ENCODE measurements around the gene SNAI1.

SNAI1 gene

DNA sequence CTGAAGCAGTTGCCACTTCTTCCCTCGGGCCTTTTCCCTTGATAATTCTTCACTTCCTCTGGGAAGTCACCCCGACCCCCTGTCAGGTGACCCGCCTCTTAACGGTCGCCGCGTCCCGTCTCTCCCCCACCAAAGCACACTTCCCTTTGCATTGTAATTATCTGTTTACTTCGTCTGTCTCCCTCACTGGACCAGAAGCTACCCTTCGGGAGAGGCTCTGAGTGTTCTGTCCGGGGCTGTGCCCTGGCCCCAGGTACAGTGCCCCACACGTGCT, 771 bp upstream of the SNAI1 start:
- TF ChIP-seq, protein P1, sequence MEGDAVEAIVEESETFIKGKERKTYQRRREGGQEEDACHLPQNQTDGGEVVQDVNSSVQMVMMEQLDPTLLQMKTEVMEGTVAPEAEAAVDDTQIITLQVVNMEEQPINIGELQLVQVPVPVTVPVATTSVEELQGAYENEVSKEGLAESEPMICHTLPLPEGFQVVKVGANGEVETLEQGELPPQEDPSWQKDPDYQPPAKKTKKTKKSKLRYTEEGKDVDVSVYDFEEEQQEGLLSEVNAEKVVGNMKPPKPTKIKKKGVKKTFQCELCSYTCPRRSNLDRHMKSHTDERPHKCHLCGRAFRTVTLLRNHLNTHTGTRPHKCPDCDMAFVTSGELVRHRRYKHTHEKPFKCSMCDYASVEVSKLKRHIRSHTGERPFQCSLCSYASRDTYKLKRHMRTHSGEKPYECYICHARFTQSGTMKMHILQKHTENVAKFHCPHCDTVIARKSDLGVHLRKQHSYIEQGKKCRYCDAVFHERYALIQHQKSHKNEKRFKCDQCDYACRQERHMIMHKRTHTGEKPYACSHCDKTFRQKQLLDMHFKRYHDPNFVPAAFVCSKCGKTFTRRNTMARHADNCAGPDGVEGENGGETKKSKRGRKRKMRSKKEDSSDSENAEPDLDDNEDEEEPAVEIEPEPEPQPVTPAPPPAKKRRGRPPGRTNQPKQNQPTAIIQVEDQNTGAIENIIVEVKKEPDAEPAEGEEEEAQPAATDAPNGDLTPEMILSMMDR (IDR thresholded peaks at IDR 0.05; ENCODE audit: insufficient read depth, low read depth, low read length, missing control alignments) = no peak
- H3K4me3 ChIP-seq (ENCODE audit: low read depth, low read length) = peak overlapping the region; percentile 33
- no peak for DNase-seq (ENCODE audit: low read depth)

DNA sequence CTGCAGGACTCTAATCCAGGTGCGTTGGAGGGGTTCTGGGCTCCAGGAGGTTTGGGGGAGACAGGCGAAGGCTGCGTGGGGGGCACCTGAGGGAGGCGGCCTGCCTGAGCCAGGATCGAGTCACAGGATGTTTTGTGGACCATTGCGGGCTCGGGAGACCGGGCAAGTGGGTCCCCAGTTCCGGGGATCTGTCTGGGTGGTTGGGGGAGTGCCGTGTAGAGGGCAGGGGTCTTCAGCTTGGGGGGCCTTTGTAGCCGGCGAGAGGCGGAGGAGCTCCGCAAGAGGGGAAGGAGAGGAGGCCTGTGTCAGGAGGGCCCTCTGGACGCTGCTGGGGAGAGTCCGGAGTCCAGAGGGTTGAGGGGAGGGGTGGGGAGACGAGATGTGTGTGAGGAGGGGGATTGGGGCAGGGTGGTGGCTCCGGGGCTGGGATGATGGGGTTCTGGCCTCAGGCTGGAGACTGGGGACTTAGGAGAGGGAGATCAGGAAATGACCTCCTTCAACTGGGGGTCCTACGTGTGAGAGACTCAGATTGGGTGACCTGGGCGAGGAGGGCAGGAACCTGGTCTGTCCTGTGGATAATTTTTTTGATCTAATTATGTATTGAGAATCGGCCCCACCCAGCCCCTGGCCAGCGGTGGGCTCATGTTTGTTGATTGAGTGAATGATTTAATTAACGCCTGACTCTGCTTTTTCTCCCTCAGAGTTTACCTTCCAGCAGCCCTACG, 505 bp downstream of the SNAI1 start:
- TF ChIP-seq, protein P1 (IDR thresholded peaks at IDR 0.05; ENCODE audit: insufficient read depth, low read depth, low read length, missing control alignments) = no peak
- H3K4me3 ChIP-seq (ENCODE audit: low read depth, low read length) = peak overlapping the region; percentile 45
- no peak for DNase-seq (ENCODE audit: low read depth)

DNA sequence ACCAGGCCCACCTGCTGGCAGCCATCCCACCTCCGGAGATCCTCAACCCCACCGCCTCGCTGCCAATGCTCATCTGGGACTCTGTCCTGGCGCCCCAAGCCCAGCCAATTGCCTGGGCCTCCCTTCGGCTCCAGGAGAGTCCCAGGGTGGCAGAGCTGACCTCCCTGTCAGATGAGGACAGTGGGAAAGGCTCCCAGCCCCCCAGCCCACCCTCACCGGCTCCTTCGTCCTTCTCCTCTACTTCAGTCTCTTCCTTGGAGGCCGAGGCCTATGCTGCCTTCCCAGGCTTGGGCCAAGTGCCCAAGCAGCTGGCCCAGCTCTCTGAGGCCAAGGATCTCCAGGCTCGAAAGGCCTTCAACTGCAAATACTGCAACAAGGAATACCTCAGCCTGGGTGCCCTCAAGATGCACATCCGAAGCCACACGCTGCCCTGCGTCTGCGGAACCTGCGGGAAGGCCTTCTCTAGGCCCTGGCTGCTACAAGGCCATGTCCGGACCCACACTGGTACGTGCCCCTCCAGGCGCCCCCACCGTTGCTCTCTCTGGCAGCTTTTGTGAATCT, 1.1 kb downstream of the SNAI1 start:
- TF ChIP-seq, protein P1 (IDR thresholded peaks at IDR 0.05; ENCODE audit: insufficient read depth, low read depth, low read length, missing control alignments) = no peak
- H3K4me3 ChIP-seq (ENCODE audit: low read depth, low read length) = no peak overlapping the region
- DNase-seq (ENCODE audit: low read depth) = no peak

DNA sequence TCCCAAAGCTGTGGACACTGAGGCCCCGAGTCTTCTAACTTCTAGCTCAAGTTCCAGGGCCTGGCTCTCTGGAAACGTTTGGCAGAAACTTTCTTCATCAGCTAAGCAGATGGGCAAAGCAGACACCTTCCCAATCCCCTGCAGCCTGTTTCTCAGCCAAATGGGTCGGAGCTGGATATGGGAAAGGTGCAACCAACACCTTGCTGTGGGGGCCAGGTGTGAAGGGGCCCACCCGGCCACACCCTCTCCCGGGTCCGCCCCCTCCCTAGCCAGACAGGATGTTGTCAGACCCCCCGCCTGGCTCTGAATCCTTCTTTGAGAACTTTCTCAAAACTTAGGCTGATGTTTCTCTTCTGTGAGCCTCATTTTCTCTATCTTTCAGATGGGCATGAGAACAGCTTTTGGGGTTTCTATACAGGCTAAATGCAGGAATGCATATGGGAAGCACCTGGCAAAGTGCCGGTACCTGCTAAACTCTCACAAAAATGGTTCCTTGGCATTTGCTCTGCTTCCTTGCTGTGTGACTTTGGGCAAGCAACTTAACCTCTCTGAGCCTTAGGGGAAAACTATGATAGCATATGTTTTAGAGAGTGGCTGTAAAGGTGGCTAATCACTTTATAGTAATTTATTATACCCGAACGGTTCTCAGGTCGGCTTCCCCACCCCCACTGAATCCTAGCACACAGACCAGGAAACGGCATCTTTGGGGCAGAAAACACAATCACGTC, 1.8 kb downstream of the SNAI1 start:
- no peak for DNase-seq (ENCODE audit: low read depth)
- TF ChIP-seq, protein P1 (IDR thresholded peaks at IDR 0.05; ENCODE audit: insufficient read depth, low read depth, low read length, missing control alignments) = no peak
- no peak overlapping the region for H3K4me3 ChIP-seq (ENCODE audit: low read depth, low read length)

DNA sequence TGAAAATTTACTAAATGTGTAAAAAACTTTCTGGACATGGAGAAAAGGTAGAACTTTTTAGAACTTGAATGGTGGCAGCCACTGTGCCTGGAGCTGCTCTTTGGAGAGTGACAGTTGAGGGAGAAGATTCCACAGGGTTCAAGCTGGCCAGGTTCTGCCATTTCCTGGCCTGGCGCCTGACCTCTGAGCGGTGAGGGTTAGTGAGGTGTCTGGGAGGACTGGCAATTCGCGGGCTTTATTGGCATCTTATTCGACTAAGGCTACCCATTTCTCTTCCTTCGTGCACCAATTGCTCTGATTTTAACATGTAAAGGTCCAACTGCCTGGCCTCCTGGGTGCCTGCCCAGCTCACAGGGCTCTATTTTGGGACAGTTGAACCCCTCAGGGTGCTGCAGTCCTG, 2.4 kb downstream of the SNAI1 start:
- no peak overlapping the region for H3K4me3 ChIP-seq (ENCODE audit: low read depth, low read length)
- DNase-seq (ENCODE audit: low read depth) = no peak
- TF ChIP-seq, protein P1 (IDR thresholded peaks at IDR 0.05; ENCODE audit: insufficient read depth, low read depth, low read length, missing control alignments) = no peak

DNA sequence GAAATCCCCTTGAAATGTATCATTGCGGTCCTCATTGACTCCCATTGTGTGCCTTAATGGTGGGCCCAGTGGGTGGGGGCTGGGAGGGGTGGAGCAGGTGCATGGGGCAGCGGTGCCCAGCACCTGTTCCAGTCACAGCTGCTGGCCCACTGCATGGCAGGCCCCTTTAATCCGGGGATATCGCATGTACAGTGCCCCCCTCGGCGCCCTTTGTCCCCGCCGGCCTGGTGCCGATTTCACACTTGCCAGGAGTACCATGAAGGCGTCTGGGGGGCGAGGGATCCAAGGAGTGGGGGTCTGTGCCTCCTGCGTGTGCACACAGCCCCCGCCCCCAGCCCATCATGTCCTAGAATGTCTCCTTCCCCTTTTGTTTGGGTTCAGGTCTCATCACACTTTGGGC, 2.8 kb downstream of the SNAI1 start:
- DNase-seq (ENCODE audit: low read depth) = no peak
- TF ChIP-seq, protein P1 (IDR thresholded peaks at IDR 0.05; ENCODE audit: insufficient read depth, low read depth, low read length, missing control alignments) = no peak
- H3K4me3 ChIP-seq (ENCODE audit: low read depth, low read length) = no peak overlapping the region

Measured in GM12865 (cell line).